ENCODE results near the gene FLT1.

Gene FLT1

DNA sequence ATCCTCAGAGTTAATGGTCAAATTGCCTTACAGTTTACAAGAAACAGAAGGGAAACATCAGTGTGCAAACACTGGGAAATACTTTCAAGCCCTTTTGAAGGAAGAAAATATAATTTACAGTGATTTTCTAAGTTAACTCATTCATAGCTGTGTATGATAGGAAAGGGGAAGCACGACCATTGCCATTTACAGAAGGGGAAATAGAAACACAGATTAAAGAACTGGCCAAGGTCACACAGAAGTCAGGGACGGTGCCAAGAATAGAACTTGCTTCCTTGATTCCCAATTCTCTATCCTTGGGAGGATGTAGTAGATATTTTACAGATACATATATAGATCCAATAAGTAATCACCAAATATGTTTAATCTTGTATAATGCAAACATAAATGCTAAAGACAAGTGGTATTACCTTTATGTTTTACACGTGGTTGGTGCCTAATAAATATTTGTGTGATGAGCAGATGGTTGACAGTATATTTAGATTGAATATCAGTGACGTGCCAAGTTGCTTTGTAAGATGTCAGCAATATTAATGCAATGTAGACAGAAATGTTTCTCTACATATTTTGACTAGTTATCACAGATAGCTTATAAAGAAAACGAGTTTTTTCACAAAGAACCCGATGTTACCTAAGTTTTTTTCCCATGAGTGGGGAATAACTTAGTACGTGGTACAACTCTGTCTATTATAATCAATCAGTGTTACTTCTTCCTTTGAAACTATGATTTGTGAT lies 73.1 kb downstream of the FLT1 start:
- no peak for DNase-seq

DNA sequence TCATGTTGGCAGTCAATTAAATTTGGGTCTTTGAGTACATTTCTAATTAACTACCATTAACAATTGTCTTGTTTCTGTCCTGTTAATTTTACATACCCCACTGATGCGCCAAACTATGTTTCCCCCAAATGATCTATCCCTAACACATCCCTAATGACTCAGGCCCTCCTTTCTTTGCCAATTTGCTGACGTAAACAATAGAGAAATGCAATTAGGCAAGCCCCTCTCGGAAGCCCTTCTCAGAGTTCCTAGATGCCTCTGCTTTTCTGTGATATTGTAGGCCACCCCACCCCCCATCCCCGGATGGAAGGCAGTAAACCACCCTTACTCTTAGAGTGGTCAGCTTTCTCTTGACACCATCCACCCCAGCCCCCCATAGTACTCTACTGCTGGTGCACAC lies 74.2 kb downstream of the FLT1 start:
- DNase-seq: no peak

DNA sequence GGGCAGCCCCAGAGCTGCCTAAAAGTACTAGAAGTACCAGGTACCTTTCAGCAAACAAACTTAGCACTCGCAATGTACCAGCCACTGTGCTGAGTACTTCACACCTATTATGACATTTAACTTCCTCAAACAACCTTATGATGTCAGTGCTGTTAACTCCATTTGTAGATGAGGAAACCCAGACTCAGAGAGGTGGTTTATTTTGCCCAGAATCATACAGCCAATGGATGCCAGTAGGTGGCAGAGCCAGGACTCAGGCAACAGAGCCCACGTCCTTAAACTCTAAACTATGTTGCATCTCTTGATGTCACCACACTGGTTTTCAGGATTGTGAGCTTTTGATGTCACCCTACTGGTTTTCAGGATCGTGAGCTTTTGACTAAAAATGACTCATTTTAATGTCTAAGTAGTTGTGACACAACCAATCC lies 78.9 kb downstream of the FLT1 start:
- DNase-seq: no peak

DNA sequence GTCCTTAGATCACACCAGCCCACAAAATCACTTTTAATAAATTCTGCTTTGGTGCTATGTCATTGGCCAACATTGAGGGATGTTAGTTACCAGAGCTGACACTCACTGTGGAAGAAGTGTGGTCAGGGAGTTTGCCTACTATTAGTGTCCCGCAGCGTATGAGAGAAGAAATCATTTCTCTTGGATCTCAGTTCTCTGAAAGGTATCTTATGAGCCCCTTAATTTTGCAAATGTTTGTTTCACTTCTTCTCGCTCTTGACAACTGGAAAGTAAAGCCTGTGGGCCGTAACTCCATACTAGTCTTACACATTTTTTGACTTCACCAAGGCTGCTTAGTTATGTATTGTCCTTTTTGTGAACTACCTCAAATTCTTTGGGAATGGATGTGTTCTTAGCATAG lies 80.9 kb downstream of the FLT1 start:
- no peak for DNase-seq

DNA sequence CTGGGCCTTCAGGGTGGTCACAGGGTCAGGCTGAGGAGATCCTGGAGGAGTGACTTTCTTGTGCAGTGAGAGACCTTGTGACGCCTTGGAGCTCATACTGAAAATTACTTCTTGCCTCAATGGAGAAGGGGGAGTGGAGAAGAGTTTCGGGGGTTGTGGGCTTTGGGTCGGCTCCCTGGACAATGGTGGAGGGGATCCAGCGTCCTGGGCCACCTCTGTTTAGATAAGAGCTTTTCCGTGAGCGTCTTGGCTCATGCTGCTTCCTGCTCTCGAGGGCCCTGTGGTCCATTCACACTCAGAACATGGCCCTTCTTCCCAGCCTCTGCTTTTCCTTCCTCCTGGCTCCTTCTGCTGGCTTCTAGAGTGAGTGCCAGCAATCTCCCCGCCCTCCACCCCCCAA lies 81.9 kb downstream of the FLT1 start:
- DNase-seq: no peak

DNA sequence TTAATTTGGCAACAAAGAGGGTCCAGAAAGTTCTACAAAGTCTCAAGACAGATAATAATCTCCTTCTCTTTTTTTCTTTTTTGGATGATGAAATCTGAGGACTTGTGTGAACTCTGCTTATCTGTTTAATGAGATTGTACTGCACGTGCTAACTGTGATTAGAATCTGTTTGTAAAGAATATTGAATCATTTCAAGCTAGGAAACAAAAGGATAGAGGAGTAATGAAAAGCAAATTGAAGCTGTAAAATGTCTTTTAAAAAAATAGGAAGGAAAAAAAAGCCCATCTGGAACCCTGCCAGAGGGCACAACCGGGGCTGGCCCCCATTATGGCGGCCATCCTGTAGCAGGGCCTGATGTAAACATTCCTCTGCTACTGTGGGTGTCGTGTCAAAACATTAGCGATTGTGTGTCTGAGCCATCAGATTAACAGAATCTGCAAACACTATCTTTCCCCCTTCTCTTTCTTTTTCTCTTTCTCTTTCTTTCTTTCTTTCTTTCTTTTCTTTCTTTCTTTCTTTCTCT lies 83.0 kb downstream of the FLT1 start:
- DNase-seq: no peak

DNA sequence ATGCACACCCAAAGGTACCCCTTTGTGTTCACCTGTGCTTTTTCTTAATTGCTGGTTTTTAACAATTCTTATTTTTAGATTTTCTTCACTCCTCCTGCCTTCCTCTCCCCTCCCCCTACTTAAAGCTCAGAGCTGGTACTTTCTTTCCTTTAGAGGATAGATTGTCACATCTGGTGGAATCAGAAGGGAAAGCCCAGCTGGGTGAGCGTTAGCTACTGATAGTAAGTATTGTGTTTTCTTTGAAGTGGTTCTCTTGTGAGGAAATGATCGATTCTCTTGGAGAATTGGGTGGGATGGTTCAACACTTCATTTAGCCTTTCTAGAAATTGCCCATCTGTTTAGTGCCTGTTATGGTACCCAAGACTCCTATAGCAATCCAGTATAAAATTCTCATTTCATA lies 84.8 kb downstream of the FLT1 start:
- DNase-seq: no peak

DNA sequence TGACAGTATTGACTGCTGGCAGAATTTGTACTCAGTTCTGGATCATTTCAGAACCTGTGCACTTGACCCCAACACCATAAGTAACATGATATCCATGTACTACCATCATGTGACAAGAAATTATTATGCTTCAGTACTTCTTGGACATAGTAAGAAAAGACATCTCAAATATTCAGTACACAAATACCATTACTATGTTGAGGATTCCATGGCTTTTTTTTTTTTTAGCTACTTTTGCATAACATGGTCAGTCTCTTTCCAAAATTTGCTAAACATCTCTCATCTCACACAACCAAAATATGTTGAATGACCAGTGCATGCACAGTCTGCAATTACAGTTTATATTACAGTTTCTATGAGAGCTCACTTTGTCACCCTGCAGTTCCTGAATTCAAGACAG lies 85.3 kb downstream of the FLT1 start:
- no peak for DNase-seq

DNA sequence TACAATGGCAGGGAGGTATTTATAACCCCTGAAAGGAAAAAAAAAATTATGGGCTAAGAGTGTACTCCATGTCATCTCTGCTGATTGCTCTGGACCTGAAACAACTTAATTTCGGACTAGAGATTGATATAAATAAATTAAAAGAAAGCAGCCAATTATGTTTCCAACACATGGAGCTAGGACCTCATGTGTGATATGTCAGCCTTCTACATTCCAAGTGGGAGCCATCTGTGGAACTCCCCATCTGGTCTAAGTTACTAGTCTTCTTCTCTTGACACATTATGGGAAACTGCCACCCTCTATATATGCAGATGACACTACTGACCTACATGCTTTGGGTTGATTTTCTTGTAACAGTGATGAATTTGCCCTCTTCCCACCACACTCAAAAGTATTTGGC lies 86.1 kb downstream of the FLT1 start:
- no peak for DNase-seq

DNA sequence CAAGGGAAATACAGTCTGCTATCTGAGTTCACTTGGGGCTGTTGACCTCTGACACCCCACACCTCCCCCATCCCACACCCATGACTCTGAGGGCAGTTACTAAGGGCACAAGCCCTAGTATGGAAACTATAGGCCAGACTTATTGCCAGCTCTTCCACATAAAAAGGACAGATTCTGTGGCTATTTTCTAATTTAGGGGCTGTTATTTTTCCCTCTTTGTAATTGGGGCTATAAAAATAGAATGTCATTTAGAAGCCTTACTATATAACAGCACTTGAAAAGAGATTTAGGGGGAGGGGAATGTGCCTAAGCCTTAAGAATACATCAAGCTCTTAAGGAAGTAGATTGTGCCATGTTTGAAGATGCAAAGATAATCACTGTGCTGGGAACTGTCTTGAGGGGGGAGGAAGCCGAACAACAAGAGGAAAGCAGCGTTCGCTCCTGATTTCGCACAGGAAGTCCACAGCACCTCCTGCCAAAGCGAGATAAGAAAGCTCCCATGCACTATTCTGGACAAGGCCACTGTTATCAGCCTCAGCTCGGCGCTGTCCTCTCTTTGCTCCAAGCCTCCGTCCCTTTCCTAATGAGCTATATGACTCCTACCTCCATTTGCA lies 86.6 kb downstream of the FLT1 start:
- no peak for DNase-seq

DNA sequence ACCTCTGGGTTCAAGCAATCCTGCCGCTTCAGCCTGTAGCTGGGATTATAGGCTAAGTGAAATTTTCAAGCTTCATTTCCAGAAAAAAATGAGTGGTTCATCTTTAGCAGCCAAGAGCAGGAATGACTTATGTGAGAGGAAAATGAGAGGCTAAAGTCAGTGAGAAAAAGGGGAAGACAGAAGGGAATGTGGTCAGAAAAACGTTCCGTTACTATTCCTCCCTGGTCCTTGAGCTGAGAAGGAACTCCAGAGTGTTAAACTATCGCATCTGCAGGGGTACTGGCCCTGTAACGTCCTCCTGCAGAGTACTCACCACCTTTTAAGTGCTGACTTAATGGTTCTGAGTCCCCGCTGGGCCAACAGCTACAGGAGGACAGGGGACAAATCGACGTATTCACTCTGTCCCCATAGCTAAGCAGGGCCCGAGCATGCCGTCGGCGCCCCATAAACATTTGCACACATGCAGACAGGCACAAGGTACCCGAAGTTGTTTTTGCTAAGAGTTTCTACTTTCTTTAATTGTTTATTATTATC lies 88.1 kb downstream of the FLT1 start:
- DNase-seq: no peak

DNA sequence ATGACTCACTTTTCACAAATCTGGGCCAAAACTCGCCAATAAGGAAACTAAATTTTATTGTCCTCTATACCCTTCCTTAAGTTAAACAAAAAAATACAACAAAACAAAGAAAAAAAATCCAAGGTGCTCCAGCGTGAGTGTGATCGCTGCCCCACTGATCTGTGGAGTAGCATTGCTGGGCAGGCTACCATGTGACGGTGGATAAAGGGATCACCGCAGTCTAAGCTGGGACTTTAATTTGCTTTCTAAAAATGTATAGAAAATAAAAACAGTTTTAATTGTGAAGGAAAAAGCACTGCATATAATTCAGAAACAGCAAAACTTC lies 92.9 kb downstream of the FLT1 start:
- DNase-seq: no peak

DNA sequence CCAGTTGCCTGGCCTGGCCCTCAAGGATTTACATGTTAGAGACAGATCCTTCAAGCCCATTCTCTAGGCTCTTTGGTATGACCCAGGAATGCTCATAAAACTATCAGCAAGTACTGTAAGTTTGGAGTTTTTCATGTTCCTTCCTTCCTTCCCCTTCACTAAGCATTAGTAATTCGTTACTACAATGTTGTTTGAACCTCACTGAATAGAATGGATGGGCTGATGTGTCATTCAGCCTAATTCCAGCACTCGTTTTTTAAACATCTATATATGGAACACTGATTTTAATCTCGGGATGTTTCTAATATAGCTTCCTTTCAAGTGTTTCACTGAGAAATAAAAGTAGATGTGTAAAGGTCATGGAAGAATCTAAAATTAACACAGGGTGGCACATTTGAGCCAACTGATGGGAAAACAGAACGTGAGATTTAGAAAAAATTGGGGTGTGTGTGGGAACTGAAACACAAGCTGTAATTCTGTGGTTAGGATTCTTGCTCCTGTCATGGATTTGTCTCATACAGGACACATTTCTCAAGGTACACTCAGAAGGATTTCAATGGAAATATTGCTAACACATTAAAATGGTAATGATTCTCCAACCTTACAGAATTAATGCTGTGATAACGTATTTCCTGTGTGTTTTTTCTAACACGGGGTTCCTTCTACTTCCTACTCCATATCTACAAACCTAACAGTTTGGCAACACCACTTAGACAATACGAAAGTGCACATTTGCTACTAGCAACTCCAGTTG lies 93.4 kb downstream of the FLT1 start:
- no peak for DNase-seq

DNA sequence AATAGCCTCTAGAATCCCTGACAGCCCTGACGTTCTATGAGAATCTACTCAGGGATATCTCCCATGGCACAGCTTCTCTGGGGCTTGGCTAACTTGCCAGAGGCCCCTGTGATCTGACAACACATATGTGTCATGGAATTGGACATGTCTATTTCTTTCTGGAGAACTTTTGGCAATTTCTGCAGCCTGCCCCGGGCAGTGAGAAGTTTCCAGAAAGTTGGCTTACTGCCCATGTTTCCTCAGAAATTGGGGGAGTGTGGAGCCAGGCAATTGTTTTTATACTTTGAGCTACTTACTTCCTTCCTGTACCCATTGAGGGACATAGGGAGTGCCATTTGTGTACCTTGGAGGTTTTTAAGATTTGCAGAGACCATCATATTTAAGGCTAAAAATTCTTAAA lies 98.9 kb downstream of the FLT1 start:
- DNase-seq: no peak

DNA sequence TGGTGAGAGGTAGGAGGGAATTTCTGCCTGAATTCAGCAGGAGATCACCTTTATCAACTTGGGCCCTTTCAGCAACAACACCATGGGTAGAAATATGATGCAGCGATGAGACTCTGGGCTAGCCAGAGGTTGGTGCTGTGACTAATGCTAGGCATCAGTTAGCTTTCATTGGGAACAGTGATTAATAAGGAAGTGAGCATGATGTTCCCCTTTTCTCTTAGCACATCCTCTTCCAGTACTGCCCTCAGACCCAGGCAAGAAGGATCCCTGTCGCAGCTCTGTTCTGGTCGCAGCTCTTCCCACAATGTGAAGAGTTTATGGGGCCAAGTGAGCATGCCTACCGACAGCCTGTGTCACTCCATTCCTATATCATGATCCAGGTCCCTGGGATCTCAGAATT lies 100.5 kb downstream of the FLT1 start:
- DNase-seq: no peak

DNA sequence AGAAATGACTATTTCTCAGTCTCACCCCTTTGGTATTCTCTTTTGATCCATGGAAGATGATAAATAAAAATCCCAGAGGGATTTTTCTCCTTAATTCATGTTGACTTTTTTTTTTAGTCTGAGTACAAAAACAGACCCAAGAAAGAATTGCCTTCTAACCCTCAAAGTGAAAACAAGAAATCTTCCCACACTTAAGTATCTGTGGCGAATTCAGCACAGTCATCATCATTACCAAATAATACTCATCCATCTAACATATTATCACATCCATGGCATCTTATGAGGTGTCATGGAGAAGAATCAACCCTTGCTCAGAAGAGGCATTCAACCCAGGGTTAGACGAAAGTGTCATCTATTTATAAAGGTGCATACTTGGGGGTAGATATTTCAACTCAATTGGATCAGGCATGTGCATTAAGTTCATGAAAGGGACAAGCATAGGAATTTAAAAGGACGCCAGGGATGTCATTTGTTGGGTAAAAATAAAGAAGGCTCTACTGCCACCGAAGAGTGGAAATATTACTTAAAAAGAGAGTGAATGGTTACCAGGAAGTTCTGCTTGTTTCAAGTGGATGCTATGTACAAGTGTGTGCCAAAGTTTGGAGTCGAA lies 101.9 kb downstream of the FLT1 start:
- DNase-seq: no peak

DNA sequence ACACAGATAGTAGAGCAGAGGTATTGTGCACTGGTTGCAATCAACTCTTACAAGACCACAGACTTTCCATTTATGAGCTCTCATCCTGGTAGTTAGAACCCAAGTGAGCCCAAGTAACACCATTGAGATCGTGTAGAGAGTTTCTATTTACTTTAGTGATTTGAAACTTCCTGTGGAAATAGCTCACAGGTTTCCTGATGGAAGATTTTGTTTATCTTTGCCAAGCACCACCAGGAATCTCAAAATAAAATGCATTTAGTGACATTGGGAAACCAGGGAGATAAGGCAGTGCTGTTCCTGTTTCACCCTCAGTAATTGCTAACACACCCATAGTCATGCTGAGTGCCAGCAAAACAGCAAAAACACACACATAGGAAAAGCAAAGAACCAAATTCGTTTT lies 102.5 kb downstream of the FLT1 start:
- no peak for DNase-seq

DNA sequence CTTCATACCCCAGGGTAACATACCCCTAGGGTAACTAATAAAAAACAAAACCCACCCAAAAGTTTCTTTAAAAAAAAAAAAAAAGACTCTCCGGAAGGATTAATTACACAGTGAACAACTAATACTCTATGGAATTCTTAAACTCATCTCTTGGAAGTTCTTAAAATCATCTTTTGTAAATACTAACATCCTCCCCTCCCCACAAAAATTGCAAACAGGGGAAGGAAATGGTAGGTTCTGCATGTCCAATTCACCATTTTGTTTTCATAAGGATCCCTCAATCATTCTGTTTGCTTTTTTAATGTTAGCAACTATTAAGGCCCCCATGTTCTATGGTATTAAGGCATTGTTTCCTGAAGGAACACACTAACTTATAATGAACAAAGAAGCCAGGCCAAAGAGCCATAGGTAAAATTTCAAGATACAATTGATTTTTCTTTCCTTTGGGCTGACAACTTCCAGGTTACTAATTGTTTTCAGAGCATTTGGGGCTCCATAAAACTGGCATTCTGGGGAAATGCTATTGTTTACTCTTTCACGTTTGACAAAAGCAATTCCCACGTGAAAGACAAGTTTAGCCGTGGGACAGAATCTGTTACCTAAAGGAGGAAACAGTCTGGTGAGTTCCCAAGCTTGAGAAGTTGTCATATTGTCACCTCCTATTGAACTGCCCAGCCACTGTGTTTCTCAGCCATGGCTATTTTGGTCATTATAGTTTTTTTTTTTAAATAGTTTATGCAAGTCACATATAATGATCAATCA lies 107.0 kb downstream of the FLT1 start:
- no peak for DNase-seq

DNA sequence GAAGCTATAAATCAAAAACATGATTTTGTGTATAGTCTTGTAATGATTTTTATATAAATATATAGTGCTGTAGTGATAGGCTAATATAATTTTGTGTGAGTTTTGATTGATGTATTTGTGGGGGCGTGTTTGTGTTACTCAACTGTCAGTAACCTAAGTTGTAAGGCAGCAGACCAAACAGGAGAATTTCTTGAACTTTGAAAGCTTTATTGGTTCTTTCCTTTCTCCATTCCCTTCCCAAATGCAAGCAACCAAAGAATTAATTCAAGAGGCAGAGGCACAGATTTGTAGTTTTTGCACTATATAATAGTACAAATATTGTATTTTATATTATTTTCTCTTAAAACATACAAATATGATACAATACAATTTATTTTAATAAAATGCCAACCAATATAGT lies 109.6 kb downstream of the FLT1 start:
- DNase-seq: no peak

DNA sequence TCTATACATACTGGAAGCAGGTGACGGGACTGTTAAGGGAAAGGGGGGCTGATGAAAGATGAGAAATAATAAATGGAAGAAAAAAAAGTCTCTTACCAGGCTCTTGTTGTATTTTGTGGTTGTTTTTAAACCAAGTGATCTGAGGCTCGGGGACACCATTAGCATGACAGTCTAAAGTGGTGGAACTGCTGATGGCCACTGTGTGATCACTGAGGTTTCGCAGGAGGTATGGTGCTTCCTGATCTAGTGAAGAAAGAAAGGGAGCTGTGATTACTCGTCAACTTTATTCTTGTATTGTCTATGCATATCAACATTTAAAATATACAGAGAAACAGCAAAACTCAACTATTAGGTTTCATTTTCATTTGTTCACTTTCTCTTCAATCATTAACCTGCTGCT lies 110.1 kb downstream of the FLT1 start:
- no peak for DNase-seq

DNA sequence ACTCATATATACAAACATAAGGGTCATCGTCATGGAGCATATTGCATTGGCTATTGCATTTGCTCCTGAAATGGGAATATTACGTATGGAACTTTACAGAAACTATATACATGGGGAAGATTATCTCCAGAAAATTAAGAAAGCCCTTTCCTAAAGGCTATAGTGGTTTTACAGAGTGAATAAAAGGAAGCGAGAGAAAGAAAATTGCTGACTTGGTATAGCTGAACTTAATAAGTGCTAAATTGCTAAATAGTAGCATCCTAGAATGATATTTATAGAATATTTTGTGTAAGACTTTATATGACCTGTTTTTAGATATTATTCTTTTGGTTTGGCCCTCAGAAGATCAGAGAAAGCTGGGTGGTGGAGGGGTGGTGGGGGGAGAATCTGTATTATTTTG lies 114.6 kb downstream of the FLT1 start:
- no peak for DNase-seq

DNA sequence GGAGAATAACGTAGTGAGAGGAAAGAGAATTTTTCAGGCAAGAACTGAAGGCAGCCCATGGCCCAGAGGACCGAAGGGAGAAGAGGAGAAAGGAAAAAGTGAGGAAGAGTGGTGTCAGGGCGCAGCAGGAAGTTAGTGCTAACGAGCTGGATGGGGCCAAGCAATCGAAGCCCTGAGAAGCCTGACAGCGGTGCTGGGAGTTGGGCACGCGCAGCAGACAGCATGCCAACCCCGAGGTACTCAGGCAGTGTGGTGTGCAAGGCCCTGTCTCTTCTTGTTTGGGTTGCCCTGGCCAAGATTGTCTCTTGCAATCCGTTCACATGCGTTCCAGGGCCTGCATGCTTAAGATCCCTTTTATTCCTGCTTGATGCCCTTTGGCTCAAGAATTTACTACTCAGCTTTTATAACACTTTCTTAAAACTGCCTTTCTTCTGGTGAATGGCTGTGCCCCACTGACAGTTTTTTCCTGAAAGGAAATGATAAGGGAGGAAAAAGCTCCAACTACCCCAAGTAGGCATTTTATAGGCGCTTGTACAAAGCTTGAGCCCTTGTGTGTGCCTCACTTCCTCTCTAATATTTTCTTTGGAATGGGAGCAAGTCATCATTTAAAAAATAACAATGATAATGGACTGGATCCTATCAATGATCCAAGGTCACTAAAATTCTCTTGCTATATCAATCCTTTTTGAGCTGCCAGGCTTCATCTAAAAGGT lies 115.4 kb downstream of the FLT1 start:
- no peak for DNase-seq
